Measurements from ENCODE around the gene MAST1.
"Not testable (repeated sequence)": the region's sequence is repeated elsewhere in the genome, so short reads cannot be mapped to it uniquely, and the experiment has no call there.

The MAST1 gene

GRCh38 chr19:12841094-12841493 is 2.8 kb downstream of the MAST1 start:
- DNase-seq, result no peak

GRCh38 chr19:12842511-12842910 is 4.2 kb downstream of the MAST1 start:
- no peak for DNase-seq

DNA sequence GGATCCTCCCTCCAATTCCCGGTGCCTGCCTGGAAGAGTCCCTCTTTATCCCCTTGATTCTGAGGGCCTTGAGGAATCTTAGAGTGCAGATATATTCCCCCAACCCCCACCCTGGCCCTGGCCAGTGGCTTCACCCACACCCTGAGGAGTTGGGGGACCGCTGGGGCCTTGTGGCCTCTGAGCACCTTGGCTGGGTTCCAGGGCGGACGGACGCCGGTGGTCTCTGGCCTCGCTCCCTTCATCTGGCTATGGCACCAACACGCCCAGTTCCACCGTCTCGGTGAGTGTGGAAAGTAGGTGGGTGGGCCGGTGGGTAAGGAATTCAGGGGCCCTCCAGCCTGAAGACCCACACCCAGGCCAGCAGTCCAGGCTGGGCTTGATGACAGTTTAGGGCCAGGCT is 5.0 kb downstream of the MAST1 start:
- DNase-seq, result no peak

GRCh38 chr19:12843999-12844732 is 5.9 kb downstream of the MAST1 start:
- no peak for DNase-seq

DNA sequence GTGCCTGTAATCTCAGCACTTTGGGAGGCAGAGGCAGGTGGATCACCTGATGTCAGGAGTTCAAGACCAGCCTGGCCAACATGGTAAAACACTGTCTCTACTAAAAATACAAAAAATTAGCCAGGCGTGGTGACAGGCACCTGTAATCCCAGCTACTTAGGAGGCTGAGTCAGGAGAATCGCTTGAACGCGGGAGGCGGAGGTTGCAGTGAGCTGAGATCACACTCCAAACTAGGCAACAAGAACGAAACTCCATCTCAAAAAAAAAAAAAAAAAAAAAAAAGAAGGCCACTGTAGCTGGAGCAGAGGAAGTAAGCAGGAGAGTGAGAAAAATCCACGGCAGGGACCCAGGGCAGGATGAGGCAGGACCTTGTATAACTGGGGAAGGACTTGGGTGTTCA is 8.3 kb downstream of the MAST1 start:
- DNase-seq, result not testable (repeated sequence)

DNA sequence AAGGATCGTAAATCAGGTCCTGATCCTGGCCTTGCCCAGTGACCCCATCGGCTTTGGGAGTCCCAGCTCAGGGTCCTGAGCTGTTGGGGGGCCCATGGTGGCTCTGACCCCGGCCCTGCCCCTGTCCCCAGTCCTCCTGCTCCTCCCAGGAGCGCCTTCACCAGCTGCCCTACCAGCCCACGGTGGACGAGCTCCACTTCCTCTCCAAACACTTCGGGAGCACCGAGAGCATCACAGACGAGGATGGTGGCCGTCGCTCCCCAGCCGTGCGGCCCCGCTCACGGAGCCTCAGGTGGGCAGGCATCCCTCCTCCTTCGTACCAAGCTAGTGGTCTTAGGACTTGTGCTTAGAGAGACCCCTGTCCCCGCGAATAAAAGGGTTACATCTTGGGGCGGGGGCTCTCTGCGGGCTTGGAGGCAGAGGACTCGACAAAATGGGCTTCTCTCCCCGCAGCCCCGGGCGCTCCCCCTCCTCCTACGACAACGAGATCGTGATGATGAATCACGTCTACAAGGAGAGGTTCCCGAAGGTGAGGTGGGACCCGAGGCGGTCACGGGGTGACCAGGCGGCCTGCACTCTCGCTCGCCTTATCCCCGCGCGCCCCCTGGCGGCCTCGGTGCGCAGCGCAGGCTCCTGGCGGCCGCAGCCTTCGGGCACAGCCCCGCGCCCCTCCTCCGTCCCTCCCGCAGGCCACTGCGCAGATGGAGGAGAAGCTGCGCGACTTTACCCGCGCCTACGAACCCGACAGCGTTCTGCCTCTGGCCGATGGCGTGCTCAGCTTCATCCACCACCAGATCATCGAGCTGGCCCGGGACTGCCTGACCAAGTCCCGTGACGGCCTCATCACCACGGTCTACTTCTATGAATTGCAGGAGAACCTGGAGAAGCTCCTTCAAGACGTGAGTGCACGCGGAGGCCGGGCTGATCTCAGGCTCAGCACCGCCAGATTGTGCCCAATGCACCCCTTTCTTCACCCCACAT is 9.1 kb downstream of the MAST1 start:
- peak; percentile 67 for DNase-seq

DNA sequence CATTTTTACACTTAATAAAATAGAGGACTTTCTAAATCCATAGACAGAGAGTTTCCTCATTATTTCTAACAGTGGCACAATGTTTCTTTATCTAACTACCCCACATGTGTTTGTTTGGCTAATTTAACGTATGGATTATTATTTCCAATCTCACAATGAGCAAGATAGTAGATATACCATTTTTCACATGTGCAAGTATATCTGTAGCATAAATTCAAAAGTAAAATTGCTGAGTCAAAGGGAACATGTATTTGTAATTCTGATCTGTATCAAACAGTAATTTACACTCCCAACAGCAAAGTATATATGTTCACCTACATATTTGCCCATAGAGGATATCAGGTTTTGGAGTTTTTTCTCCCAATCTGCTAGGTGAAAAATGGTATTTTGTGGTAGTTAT is 18.3 kb downstream of the MAST1 start:
- DNase-seq, result no peak

DNA sequence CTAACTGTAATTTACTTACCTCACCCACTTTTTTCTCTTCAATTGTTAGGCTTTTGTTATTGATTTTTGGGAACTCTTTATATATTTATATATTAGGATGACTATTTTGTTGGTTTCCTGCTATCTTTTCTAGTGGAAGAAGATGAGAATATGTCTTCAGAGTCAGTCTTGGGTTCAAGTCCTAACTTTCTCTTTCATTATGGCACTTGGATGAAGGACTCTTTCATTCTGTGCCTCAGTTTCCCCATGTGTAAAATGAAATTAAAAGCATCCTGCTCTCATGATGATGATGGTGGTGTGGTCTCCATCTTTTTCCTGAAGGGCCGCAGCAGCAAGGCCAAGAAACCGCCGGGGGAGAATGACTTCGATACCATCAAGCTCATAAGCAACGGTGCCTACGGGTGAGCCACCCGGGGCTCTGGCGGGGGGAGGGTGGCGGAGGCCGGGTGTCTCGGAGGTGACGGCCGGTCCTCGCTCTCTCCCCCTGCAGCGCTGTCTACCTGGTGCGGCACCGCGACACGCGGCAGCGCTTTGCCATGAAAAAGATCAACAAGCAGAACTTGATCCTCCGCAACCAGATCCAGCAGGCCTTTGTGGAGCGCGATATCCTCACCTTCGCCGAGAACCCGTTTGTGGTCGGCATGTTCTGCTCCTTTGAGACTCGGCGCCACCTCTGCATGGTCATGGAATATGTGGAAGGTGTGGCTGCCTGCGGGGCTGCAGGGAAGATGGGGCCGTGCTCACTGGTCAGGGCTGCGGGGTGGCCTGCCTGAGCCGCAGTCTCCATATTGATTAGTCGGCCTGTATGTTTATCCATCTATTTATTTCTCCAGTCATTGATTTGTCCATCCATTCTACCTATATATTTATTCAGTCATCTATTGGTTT is 20.0 kb downstream of the MAST1 start:
- no peak for DNase-seq

- no peak for DNase-seq
Observed at GRCh38 chr19:12859546-12859945, 21.2 kb downstream of the MAST1 start.

- DNase-seq, result no peak
Observed at GRCh38 chr19:12864143-12864542, 25.8 kb downstream of the MAST1 start.

DNA sequence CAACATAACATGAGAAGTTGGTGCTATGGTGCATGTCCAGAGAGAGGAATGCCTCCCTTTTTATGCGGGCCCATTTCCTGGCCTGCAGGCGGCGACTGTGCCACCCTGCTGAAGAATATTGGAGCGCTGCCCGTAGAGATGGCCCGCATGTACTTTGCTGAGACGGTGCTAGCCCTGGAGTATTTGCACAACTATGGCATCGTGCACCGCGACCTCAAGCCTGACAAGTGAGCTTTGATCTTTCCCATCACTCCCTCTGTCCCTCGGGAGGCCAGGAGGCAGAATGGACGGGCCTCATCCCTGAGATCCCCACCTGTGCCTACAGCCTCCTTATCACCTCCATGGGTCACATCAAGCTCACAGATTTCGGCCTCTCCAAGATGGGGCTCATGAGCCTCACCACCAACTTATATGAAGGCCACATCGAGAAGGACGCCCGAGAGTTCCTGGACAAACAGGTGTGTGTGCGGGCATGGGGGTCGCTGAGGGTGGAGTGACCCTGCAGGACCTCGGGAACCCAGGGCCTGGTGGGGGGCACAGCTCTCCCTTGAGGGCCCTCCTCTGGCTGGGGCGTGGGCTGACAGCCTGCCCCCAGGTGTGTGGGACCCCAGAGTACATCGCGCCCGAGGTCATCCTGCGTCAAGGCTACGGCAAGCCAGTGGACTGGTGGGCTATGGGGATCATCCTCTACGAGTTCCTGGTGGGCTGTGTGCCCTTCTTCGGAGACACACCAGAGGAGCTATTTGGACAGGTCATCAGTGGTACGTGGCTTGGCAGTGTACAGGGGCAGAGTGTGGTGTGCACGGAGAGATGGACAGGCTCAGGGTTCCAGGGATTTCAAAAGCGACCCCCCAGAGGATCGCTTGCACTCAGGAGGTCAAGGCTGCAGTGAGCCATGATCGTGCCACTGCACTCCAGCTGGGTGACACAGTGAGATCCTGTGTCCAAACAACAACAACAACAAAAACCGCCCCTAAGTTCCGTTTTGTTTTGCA is 26.7 kb downstream of the MAST1 start:
- DNase-seq, result no peak

- DNase-seq, result no peak
Observed at GRCh38 chr19:12865746-12866415, 27.6 kb downstream of the MAST1 start.

- DNase-seq, result no peak
Observed at GRCh38 chr19:12866416-12867119, 28.3 kb downstream of the MAST1 start.

GRCh38 chr19:12867120-12868099 is 29.1 kb downstream of the MAST1 start:
- peak; percentile 29 for DNase-seq

DNA sequence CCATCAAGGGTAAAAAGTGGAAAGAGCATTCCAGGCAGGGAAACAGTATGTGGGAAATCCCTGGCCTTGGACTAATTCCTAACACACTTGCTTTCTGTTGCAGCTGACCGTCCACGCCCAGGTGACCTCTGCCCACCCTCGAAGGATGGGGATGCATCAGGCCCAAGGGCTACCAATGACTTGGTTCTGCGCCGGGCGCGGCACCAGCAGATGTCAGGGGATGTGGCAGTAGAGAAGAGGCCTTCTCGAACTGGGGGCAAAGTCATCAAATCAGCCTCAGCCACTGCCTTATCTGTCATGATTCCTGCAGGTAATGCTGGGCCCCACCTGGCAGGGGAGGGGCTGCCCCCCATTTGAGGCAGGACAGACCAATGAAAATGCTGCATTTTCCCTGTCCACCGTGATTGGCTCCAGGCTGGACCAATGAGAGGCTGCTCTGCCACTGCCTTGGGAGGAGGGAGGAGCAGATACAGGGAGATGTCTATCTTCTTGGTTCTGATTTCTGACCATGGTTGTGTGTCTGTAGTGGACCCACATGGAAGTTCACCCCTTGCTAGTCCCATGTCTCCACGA is 30.3 kb downstream of the MAST1 start:
- DNase-seq, result no peak

- no peak for DNase-seq
Observed at GRCh38 chr19:12871681-12872080, 33.4 kb downstream of the MAST1 start.

DNA sequence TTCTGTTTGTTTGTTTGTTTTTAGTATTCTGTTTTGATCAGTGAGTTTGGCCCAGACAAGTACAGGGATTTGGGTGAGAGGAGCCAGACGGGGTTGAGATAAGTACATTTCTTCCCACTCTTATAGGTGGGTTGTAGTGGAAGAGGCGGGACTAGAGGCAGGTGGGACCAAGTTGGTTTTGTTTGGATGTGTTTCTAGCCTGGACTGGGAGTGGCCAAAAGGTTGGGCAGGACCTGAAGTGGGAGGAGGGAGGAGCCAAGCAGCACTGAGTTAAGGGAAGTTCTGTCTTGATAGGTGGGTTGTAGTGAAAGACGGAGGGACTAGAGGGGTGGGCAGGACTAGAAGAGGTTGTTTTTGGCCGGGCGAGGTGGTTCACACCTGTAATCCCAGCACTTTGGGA is 33.9 kb downstream of the MAST1 start:
- DNase-seq, result no peak

- DNase-seq, result no peak
Observed at GRCh38 chr19:12872941-12873890, 34.9 kb downstream of the MAST1 start.
